ENCODE measurements around the gene ADAP1. TPM values are rescaled to one million over a fixed set of nuclear protein-coding genes. Genes with fewer than 3 reads are reported as not detected.

The ADAP1 gene
- total and polyA plus RNA-seq, 2 of the 13 experiments (the other 11 are each of a cell fraction or from before 2014, with no cell fraction given), result 10.5 to 24.6 TPM

DNA sequence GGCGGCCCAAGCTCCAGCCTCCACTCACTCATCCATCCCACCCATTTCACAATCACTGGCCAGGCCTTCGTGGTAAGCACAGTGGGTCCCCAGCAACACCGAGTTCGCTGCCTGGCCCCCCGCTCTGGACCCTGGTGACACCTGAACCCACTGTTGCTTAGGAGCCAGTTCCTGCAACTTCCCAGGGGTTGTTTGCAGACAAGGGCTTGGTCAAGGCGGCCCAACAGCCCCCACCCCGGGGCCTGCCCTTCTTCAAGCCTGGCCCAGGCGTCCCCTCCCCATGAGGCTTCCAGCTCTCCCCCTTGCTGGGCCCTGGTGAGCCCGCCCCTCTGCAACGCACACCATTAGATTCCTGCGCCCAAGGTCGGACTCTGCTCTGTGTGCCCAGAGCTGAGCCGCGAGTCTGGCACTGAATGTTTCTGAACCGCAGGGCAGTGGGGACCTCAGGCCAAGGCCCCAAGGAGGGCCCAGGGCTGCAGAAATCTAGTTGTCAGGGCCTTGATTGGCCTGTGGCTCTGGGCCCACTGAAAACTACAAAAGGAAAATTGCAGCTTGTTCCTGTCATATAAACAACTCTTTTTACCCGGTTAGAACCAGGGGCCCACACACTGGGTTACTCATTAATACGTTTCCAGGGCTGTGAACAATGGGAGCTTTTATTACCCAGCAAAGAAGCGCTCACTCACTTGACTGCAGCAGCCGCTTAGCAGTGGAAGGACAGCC lies 23.0 kb upstream of the ADAP1 start (continued):
- no peak for TF ChIP-seq ZNF562 (CRISPR knock-in tag; IDR thresholded peaks at IDR 0.05; ENCODE audit: borderline replicate concordance)
- TF ChIP-seq ZSCAN30 (CRISPR knock-in tag; IDR thresholded peaks at IDR 0.05), result no peak
- TF ChIP-seq MXD4 (CRISPR knock-in tag; IDR thresholded peaks at IDR 0.05), result peak; percentile 34; the same call in 1 of the 2 replicates
- peak; percentile 69; the same call in 1 of the 2 replicates for TF ChIP-seq ZSCAN21 (CRISPR knock-in tag; IDR thresholded peaks at IDR 0.05; ENCODE audit: borderline replicate concordance)
- TF ChIP-seq ZNF292 (CRISPR knock-in tag; IDR thresholded peaks at IDR 0.05; ENCODE audit: borderline replicate concordance, low read depth), result no peak; the same call in 1 of the 2 replicates
- no peak for TF ChIP-seq ZNF354B (CRISPR knock-in tag; IDR thresholded peaks at IDR 0.05)
- peak; percentile 84 for TF ChIP-seq TBX2 (CRISPR knock-in tag; IDR thresholded peaks at IDR 0.05; ENCODE audit: borderline replicate concordance)
- TF ChIP-seq CHCHD3 (CRISPR knock-in tag; IDR thresholded peaks at IDR 0.05), result no peak
- TF ChIP-seq, protein P1, sequence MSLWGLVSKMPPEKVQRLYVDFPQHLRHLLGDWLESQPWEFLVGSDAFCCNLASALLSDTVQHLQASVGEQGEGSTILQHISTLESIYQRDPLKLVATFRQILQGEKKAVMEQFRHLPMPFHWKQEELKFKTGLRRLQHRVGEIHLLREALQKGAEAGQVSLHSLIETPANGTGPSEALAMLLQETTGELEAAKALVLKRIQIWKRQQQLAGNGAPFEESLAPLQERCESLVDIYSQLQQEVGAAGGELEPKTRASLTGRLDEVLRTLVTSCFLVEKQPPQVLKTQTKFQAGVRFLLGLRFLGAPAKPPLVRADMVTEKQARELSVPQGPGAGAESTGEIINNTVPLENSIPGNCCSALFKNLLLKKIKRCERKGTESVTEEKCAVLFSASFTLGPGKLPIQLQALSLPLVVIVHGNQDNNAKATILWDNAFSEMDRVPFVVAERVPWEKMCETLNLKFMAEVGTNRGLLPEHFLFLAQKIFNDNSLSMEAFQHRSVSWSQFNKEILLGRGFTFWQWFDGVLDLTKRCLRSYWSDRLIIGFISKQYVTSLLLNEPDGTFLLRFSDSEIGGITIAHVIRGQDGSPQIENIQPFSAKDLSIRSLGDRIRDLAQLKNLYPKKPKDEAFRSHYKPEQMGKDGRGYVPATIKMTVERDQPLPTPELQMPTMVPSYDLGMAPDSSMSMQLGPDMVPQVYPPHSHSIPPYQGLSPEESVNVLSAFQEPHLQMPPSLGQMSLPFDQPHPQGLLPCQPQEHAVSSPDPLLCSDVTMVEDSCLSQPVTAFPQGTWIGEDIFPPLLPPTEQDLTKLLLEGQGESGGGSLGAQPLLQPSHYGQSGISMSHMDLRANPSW (CRISPR knock-in tag; IDR thresholded peaks at IDR 0.05; ENCODE audit: borderline replicate concordance), result peak; percentile 86; the same call in 1 of the 2 replicates
- TF ChIP-seq ZNF720 (CRISPR knock-in tag; IDR thresholded peaks at IDR 0.05), result no peak
- TF ChIP-seq ZNF124 (CRISPR knock-in tag; IDR thresholded peaks at IDR 0.05), result peak; percentile 59; the same call in 1 of the 2 replicates
- TF ChIP-seq, protein P2, sequence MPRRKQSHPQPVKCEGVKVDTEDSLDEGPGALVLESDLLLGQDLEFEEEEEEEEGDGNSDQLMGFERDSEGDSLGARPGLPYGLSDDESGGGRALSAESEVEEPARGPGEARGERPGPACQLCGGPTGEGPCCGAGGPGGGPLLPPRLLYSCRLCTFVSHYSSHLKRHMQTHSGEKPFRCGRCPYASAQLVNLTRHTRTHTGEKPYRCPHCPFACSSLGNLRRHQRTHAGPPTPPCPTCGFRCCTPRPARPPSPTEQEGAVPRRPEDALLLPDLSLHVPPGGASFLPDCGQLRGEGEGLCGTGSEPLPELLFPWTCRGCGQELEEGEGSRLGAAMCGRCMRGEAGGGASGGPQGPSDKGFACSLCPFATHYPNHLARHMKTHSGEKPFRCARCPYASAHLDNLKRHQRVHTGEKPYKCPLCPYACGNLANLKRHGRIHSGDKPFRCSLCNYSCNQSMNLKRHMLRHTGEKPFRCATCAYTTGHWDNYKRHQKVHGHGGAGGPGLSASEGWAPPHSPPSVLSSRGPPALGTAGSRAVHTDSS (CRISPR knock-in tag; conservative IDR thresholded peaks at IDR 0.05), result no peak
- 0 out of 2 replicates have a peak, but pooled peaks have one; percentile 23 for TF ChIP-seq ZSCAN9 (CRISPR knock-in tag; IDR thresholded peaks at IDR 0.05; ENCODE audit: borderline replicate concordance)
- TF ChIP-seq, protein P3, sequence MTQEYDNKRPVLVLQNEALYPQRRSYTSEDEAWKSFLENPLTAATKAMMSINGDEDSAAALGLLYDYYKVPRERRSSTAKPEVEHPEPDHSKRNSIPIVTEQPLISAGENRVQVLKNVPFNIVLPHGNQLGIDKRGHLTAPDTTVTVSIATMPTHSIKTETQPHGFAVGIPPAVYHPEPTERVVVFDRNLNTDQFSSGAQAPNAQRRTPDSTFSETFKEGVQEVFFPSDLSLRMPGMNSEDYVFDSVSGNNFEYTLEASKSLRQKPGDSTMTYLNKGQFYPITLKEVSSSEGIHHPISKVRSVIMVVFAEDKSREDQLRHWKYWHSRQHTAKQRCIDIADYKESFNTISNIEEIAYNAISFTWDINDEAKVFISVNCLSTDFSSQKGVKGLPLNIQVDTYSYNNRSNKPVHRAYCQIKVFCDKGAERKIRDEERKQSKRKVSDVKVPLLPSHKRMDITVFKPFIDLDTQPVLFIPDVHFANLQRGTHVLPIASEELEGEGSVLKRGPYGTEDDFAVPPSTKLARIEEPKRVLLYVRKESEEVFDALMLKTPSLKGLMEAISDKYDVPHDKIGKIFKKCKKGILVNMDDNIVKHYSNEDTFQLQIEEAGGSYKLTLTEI (CRISPR knock-in tag; conservative IDR thresholded peaks at IDR 0.05), result no peak
- no peak for TF ChIP-seq ZNF776 (CRISPR knock-in tag; IDR thresholded peaks at IDR 0.05)
- TF ChIP-seq, protein P4, sequence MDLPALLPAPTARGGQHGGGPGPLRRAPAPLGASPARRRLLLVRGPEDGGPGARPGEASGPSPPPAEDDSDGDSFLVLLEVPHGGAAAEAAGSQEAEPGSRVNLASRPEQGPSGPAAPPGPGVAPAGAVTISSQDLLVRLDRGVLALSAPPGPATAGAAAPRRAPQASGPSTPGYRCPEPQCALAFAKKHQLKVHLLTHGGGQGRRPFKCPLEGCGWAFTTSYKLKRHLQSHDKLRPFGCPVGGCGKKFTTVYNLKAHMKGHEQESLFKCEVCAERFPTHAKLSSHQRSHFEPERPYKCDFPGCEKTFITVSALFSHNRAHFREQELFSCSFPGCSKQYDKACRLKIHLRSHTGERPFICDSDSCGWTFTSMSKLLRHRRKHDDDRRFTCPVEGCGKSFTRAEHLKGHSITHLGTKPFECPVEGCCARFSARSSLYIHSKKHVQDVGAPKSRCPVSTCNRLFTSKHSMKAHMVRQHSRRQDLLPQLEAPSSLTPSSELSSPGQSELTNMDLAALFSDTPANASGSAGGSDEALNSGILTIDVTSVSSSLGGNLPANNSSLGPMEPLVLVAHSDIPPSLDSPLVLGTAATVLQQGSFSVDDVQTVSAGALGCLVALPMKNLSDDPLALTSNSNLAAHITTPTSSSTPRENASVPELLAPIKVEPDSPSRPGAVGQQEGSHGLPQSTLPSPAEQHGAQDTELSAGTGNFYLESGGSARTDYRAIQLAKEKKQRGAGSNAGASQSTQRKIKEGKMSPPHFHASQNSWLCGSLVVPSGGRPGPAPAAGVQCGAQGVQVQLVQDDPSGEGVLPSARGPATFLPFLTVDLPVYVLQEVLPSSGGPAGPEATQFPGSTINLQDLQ (CRISPR knock-in tag; IDR thresholded peaks at IDR 0.05), result no peak
- peak; percentile 80 for TF ChIP-seq ZFP90 (CRISPR knock-in tag; IDR thresholded peaks at IDR 0.05; ENCODE audit: borderline replicate concordance)
